Heart left ventricle (tissue), 16 donors: ENCODE measurements around the gene FRMD8. TPM values are rescaled to one million over a fixed set of nuclear protein-coding genes. Genes with fewer than 3 reads are reported as not detected.

Source experiments
- ATAC-seq, 4 donors: fragments of 200-7000 bp; cut with Tn5 transposase; one replicate each; pipeline ENCODE4 v1.9.1; 2020 to 2022; ENCODE audit warnings: moderate library complexity in 4 of 4, mild to moderate bottlenecking in 3 of 4, moderate number of reproducible peaks in 1 of 4
- DNase-seq, 5 donors: peaks; one replicate each; pipeline ENCODE4 v3.0.0-alpha.2; 2020
- H3K27ac ChIP-seq, 12 donors: fragments of 200-600 bp; sonication (generic) in 4 of 12; one replicate each; pipeline versions ENCODE4 v1.5.0 to v1.8.0; 2016 to 2022; ENCODE audit warnings: mild to moderate bottlenecking in 2 of 12
- H3K27me3 ChIP-seq, 9 donors: fragments of 200-600 bp; sonication (generic) in 2 of 9; one replicate each; pipeline versions ENCODE4 v1.5.1 to v1.8.0; 2016 to 2022; ENCODE audit warnings: mild to moderate bottlenecking in 3 of 9
- H3K36me3 ChIP-seq, 9 donors: fragments of 200-600 bp; sonication (generic) in 2 of 9; one replicate each; pipeline versions ENCODE4 v1.5.0 to v1.8.0; 2018 to 2022; ENCODE audit warnings: mild to moderate bottlenecking in 2 of 9
- H3K4me1 ChIP-seq, 12 donors: fragments of 200-600 bp; sonication (generic) in 4 of 12; one replicate each; pipeline versions ENCODE4 v1.5.0 to v1.8.0; 2016 to 2022; ENCODE audit warnings: mild to moderate bottlenecking in 3 of 12
- H3K4me3 ChIP-seq, 12 donors: fragments of 200-600 bp; sonication (generic) in 4 of 12; one replicate each; pipeline versions ENCODE4 v1.5.0 to v1.8.0; 2017 to 2022; ENCODE audit warnings: mild to moderate bottlenecking in 9 of 12, moderate library complexity in 4 of 12
- H3K9me3 ChIP-seq, 12 donors: fragments of 200-600 bp; sonication (generic) in 4 of 12; one replicate each; pipeline versions ENCODE4 v1.5.0 to v1.8.0; 2016 to 2022; ENCODE audit warnings: mild to moderate bottlenecking in 1 of 12
- POLR2A ChIP-seq, 2 donors: fragments of 450-650 bp; IDR thresholded peaks; one replicate each; pipeline ENCODE4 v1.6.1; 2017; ENCODE audit warnings: antibody characterized with exemption in 2 of 2, mild to moderate bottlenecking in 2 of 2, moderate library complexity in 2 of 2
- WGBS, 4 donors: extraction: QIAGEN DNeasy Blood & Tissue Kit in 2 of 4; methylation state at CpG; one replicate each; pipeline versions ENCODE4 v1.1.5 to v1.1.7; 2013 to 2018; 5-methylcytosine and 5-hydroxymethylcytosine counted together
- intact Hi-C, 10 donors: fragments of 100-400 bp; cut with DNase I; formaldehyde crosslinking; loops; one replicate each; pipeline versions ENCODE4 v1.11.1 to v1.14.2; 2022
- polyA plus RNA-seq, 2 donors: library from polyadenylated mRNA; stranded (reverse); fragments of 200-250 nt; gene quantifications; one replicate each; pipeline ENCODE4 v1.2.3, GENCODE V29; 2013
- total RNA-seq, 9 donors: library from RNA; depleted of rRNA in 2 of 9; stranded (reverse); fragments of >200 nt in 2 of 9; fragmentation: NEBNext Ultra II Directional in 3 of 9; extraction: Animal tissue kit (Norgen Biotek cat#: 25700) in 3 of 9; gene quantifications; one replicate each; pipeline versions ENCODE4 v1.1.0 to v1.2.4, GENCODE V29; 2016 to 2023
- TF ChIP-seq, protein P1 (sequence below), 12 donors: fragments of 200-600 bp; sonication (generic) in 4 of 12; IDR thresholded peaks; one replicate each; pipeline versions ENCODE4 v1.5.0 to v1.8.0; 2018 to 2022; ENCODE audit warnings: antibody characterized with exemption in 12 of 12, mild to moderate bottlenecking in 5 of 12
- donor health status: ischemic (EF 13 %, LVEDD 7.1; RV severe dilation, severe dysfunction).
- donor health status: healthy with polysubstance abuse.
- donor health status: DM: no; HTN: yes; CAD: no.
- donor health status: DM: no; HTN: no; CAD: no.
- donor health status: ischemic (EF 25% LVEDD 6.9; RV normal size, moderate dysfunction).
- donor health status: ischemic (EF 25% LVEDD 5.7; RV mildly dilated, moderate dysfunction).
- donor health status: healthy.
- donor health status: DM: yes; HTN: yes; CAD: no.
- donor health status: ischemic (EF 35%, LVEDD 5.7; RV mildly dilated, moderate dysfunction).
- donor health status: nonischemic (EF 11% LVEDD 7.7; RV severe dilation, severe dysfunction).
- donor health status: DM: yes; HTN: yes; CAD: no.
- donor health status: PGD.
- donor health status: ischemic (EF 29% LVEDD 5.4; RV normal size, mild dysfunction).
- donor health status: nonischemic (EF 23%, LVEDD 6.1; RV moderate dilation, normal function).

Gene FRMD8
- total and polyA plus RNA-seq, 11 donors, result 6.1 to 24.1 (median 11.3) TPM

DNA sequence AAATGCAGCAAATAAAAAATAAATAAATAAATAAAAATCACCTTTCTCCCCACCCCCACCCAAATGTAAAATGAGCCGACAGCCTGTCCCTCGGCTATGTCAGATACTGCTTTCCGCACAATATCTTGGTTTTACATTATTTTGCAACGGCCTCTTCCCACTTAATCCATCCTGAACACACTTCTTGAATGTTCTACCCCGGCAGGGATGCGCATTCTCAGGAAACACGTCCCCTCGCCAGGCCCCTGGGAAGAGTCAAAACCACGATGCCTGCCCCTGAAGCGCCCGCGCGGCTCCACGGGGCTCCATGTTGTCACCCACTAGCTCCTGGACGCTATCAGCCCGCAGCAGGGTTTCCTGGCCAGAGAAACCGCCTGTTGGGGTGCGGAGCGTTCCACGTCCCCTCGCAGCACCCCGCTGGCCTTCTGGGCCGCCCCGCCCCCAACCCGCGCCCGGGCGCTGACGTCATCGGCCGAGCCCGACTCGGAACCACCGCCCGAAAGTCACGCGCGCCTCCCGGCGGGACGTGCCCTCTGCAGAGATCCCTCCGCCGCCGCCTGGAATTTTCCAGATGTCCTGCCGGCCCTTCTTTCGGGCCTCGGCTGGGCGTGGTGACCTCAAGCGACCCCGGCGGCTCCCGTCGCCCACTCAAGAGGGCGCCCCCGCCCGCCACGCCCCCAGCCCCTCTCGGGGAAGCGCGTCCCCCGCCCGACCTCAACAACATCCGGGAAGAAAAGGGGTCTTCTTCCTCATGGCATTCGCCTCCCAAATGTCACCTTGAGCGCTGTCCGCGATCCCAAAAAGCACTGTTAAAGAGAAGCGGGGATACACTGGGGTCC lies 35.6 kb downstream of the FRMD8 start:
- Histone ChIP-seq H3K27me3 (no peaks in the 10 kb centered on the region), H3K4me1 (peaks cover 11 to 56% (median 42%) of the 10 kb centered on the region in 12 donors), H3K27ac (peak overlapping the region; percentile 98 to 100 (median 100)), H3K9me3 (no peaks in the 10 kb centered on the region), H3K36me3 (peaks cover 8 to 42% (median 24%) of the 10 kb centered on the region in 9 donors), H3K4me3 (peak overlapping the region; percentile 75 to 96 (median 91))
- DNase-seq (peak; percentile 99 to 100 (median 99)), ATAC-seq (peak; percentile 3 to 42 (median 30))
- 0 to 1% (median 1%) methylated on average over 20 to 68 of the region's 68 CpGs for WGBS, 4 donors
- peak in 1 of 2 donors; percentile 82 for TF ChIP-seq POLR2A (IDR thresholded peaks at IDR 0.05)
- TF ChIP-seq, protein P1, sequence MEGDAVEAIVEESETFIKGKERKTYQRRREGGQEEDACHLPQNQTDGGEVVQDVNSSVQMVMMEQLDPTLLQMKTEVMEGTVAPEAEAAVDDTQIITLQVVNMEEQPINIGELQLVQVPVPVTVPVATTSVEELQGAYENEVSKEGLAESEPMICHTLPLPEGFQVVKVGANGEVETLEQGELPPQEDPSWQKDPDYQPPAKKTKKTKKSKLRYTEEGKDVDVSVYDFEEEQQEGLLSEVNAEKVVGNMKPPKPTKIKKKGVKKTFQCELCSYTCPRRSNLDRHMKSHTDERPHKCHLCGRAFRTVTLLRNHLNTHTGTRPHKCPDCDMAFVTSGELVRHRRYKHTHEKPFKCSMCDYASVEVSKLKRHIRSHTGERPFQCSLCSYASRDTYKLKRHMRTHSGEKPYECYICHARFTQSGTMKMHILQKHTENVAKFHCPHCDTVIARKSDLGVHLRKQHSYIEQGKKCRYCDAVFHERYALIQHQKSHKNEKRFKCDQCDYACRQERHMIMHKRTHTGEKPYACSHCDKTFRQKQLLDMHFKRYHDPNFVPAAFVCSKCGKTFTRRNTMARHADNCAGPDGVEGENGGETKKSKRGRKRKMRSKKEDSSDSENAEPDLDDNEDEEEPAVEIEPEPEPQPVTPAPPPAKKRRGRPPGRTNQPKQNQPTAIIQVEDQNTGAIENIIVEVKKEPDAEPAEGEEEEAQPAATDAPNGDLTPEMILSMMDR (IDR thresholded peaks at IDR 0.05), result peak in 3 of 12 donors; percentile 5 to 31 (median 29)
- intact Hi-C loops, result loop anchor here in 7 of 10 donors (1.0 to 5.0 kb wide), 5 partner anchors 55 to 150 kb away; partner anchors contain the start of genes MALAT1 (in 3 of the 7), FAM89B (in 1 of the 7) and ZNRD2 (in 1 of the 7)

GRCh38 chr11:65422633-65423515 lies 36.4 kb downstream of the FRMD8 start, which contains the start of gene NEAT1:
Gene NEAT1 (plus strand): TSS chr11:65422798.
- TF ChIP-seq POLR2A (IDR thresholded peaks at IDR 0.05), result peak; percentile 95 to 100
- TF ChIP-seq, protein P1 (IDR thresholded peaks at IDR 0.05), result no peak
- Histone ChIP-seq H3K36me3 (peaks cover 9 to 50% (median 32%) of the 10 kb centered on the region in 9 donors), H3K27me3 (no peaks in the 10 kb centered on the region), H3K9me3 (no peaks in the 10 kb centered on the region), H3K4me1 (peaks cover 8 to 56% (median 42%) of the 10 kb centered on the region in 12 donors), H3K27ac (peak within 1 kb of the TSS; percentile 98 to 100 (median 100)), H3K4me3 (peak within 1 kb of the TSS; percentile 75 to 96 (median 91))
- DNase-seq (peak; percentile 97 to 98 (median 98)), ATAC-seq (peak; percentile 3 to 40 (median 27))
- intact Hi-C loops, result loop anchor here in 7 of 10 donors (1.0 to 5.0 kb wide), 4 partner anchors 74 to 149 kb away; partner anchors contain the start of genes MALAT1 (in 3 of the 7), FAM89B (in 1 of the 7) and ZNRD2 (in 1 of the 7)
- 0 to 2% (median 1%) methylated on average over 39 to 40 of the region's 40 CpGs for WGBS, 4 donors

DNA sequence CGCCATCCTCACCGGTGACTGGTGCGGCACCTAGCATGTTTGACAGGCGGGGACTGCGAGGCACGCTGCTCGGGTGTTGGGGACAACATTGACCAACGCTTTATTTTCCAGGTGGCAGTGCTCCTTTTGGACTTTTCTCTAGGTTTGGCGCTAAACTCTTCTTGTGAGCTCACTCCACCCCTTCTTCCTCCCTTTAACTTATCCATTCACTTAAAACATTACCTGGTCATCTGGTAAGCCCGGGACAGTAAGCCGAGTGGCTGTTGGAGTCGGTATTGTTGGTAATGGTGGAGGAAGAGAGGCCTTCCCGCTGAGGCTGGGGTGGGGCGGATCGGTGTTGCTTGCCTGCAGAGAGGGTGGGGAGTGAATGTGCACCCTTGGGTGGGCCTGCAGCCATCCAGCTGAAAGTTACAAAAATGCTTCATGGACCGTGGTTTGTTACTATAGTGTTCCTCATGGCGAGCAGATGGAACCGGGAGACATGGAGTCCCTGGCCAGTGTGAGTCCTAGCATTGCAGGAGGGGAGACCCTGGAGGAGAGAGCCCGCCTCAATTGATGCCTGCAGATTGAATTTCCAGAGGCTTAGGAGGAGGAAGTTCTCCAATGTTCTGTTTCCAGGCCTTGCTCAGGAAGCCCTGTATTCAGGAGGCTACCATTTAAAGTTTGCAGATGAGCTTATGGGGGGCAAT lies 37.2 kb downstream of the FRMD8 start:
- TF ChIP-seq POLR2A (IDR thresholded peaks at IDR 0.05), result no peak
- TF ChIP-seq, protein P1 (IDR thresholded peaks at IDR 0.05), result no peak
- H3K9me3 ChIP-seq, result no peaks in the 10 kb centered on the region
- DNase-seq (peak in 2 of 5 donors; percentile 27 to 60), ATAC-seq (no peak)
- peaks cover 9 to 57% (median 34%) of the 10 kb centered on the region in 9 donors for H3K36me3 ChIP-seq
- peaks cover 7 to 56% (median 43%) of the 10 kb centered on the region in 12 donors for H3K4me1 ChIP-seq
- WGBS, 4 donors, result 0 to 2% (median 0%) methylated on average over 16 to 19 of the region's 19 CpGs
- H3K27ac ChIP-seq, result peak overlapping the region; percentile 98 to 100 (median 100)
- peak overlapping the region; percentile 75 to 96 (median 91) for H3K4me3 ChIP-seq
- intact Hi-C loops, result loop anchor here in 4 of 10 donors (2.0 to 5.0 kb wide), 3 partner anchors 74 to 149 kb away; partner anchors contain the start of genes MALAT1 (in 3 of the 4), FAM89B (in 1 of the 4) and ZNRD2 (in 1 of the 4)
- H3K27me3 ChIP-seq, result no peaks in the 10 kb centered on the region
